ENCODE measurements around the gene EML5.

GRCh38 chr14:88834883-88835431 lies 42.2 kb upstream of the EML5 start:
- no peak for TF ChIP-seq CTCF (IDR thresholded peaks at IDR 0.05)
- TF ChIP-seq POLR2A (IDR thresholded peaks at IDR 0.05), result no peak
